OCI-LY3 (cell line): ENCODE data around the gene DNAJB8.

Experiments
- H2AFZ ChIP-seq: fragments of 200-600, 300-600 bp; shearing (Covaris generic); 2 replicates; pipeline ENCODE4 v1.6.0; 2014; ENCODE audit warnings: antibody characterized with exemption, low read depth, low read length
- H3K27ac ChIP-seq: fragments of 200-600, 300-600 bp; sonication (generic); 2 replicates; pipeline ENCODE4 v1.5.1; 2014; ENCODE audit warnings: mild to moderate bottlenecking, low read length, moderate library complexity, mixed read lengths
- H3K27me3 ChIP-seq: fragments of 200-600, 300-600 bp; sonication (generic); 2 replicates; pipeline ENCODE4 v1.6.1; 2014; ENCODE audit warnings: low read depth, low read length, mixed read lengths
- H3K36me3 ChIP-seq: fragments of 200-600, 300-600 bp; sonication (generic); replicated peaks from 2 replicates; pipeline ENCODE3; 2014; ENCODE audit warnings: low read depth, low read length, mixed read lengths
- H3K4me1 ChIP-seq: fragments of 300-600, 200-600 bp; sonication (generic); 2 replicates; pipeline ENCODE4 v1.6.1; 2014; ENCODE audit warnings: low read length, mixed read lengths
- H3K4me2 ChIP-seq: fragments of 200-600, 300-600 bp; sonication (generic); 2 replicates; pipeline ENCODE4 v1.6.1; 2014; ENCODE audit warnings: low read length, mixed read lengths
- H3K4me3 ChIP-seq: fragments of 300-600, 200-600 bp; sonication (generic); 2 replicates; pipeline ENCODE4 v1.5.1; 2014; ENCODE audit warnings: antibody characterized with exemption, mild to moderate bottlenecking, low read length, moderate library complexity
- H3K79me2 ChIP-seq: fragments of 300-600, 200-600 bp; shearing (Covaris generic); 2 replicates; pipeline ENCODE4 v1.6.1; 2014; ENCODE audit warnings: mild to moderate bottlenecking, low read length, mixed read lengths
- H3K9ac ChIP-seq: fragments of 300-600, 200-600 bp; shearing (Covaris generic); 2 replicates; pipeline ENCODE4 v1.6.0; 2014; ENCODE audit warnings: mild to moderate bottlenecking, low read length, moderate library complexity
- H3K9me3 ChIP-seq: fragments of 200-600, 300-600 bp; shearing (Covaris generic); 2 replicates; pipeline ENCODE4 v1.6.1; 2014; ENCODE audit warnings: low read length, mixed read lengths; ENCODE audit not compliant: insufficient read depth
- H4K20me1 ChIP-seq: fragments of 200-600, 300-600 bp; sonication (generic); 2 replicates; pipeline ENCODE4 v1.6.1; 2016; ENCODE audit warnings: low read length, mixed read lengths; ENCODE audit not compliant: insufficient read depth
- EZH2phosphoT487 ChIP-seq: fragments of 200-600 bp; shearing (Covaris generic); IDR thresholded peaks from 2 replicates; pipeline ENCODE4 v1.6.1; 2018; ENCODE audit warnings: antibody characterized with exemption, mixed run types, low read depth
- TF ChIP-seq, protein P1 (sequence below): fragments of 200-600, 300-600 bp; sonication (generic); IDR thresholded peaks from 2 replicates; pipeline ENCODE4 v1.5.1; 2014; ENCODE audit warnings: antibody characterized with exemption, low read length, low read depth

The DNAJB8 gene

GRCh38 chr3:128505771-128506170 is 39.1 kb upstream of the DNAJB8 start:
- Histone ChIP-seq H3K79me2 (no peaks in the 10 kb centered on the region), H3K4me1 (no peaks in the 10 kb centered on the region), H3K4me3 (no peak overlapping the region), H3K36me3 (no peaks in the 10 kb centered on the region), H3K27me3 (peaks cover 14% of the 10 kb centered on the region), H4K20me1 (no peaks in the 10 kb centered on the region), H3K9ac (no peak overlapping the region), H2AFZ (no peak overlapping the region), H3K4me2 (no peak overlapping the region), H3K27ac (no peak overlapping the region), H3K9me3 (no peaks in the 10 kb centered on the region)
- no peak for TF ChIP-seq EZH2phosphoT487
- TF ChIP-seq, protein P1, sequence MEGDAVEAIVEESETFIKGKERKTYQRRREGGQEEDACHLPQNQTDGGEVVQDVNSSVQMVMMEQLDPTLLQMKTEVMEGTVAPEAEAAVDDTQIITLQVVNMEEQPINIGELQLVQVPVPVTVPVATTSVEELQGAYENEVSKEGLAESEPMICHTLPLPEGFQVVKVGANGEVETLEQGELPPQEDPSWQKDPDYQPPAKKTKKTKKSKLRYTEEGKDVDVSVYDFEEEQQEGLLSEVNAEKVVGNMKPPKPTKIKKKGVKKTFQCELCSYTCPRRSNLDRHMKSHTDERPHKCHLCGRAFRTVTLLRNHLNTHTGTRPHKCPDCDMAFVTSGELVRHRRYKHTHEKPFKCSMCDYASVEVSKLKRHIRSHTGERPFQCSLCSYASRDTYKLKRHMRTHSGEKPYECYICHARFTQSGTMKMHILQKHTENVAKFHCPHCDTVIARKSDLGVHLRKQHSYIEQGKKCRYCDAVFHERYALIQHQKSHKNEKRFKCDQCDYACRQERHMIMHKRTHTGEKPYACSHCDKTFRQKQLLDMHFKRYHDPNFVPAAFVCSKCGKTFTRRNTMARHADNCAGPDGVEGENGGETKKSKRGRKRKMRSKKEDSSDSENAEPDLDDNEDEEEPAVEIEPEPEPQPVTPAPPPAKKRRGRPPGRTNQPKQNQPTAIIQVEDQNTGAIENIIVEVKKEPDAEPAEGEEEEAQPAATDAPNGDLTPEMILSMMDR, result no peak

DNA sequence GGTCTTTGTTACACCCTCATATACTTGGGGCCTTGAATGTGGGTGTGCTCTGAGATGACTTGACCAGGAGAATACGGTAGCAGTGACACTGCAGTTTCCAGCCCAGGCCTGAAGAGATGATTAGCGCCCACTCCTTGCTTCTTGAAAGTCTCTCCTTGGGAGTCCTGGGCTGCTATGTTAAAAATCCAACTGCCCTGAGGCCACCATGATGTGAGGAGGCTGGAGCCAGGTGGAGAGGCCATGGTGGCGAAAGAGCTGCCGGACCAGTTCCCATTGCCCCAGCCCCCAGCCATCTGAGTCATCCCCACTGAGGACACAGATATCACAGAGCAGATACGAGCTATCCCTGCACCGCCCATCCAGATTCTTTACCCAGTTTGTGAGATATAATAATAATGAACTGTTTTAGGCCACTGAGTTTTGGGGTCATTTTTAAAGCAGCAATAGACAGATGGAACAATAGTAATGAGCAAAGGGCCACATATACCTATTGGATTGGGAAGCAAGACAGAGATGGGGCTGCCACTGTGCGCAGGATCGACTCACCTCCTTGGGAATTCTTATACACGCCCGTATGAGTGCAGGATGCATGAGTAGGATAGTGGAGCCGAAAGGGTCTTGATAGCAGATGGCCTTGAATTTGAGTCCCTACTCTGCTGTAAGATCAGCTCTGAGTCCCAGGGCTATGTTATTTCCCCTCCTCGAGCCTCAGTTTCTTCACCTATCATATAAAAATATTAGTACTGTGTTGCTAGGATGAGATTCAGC is 38.5 kb upstream of the DNAJB8 start:
- no peaks in the 10 kb centered on the region for H3K9me3 ChIP-seq
- H3K9ac ChIP-seq, result no peak overlapping the region
- H3K27ac ChIP-seq, result no peak overlapping the region
- H3K4me1 ChIP-seq, result no peaks in the 10 kb centered on the region
- H3K4me3 ChIP-seq, result no peak overlapping the region
- no peaks in the 10 kb centered on the region for H3K79me2 ChIP-seq
- no peaks in the 10 kb centered on the region for H3K36me3 ChIP-seq
- no peaks in the 10 kb centered on the region for H4K20me1 ChIP-seq
- no peak overlapping the region for H3K4me2 ChIP-seq
- no peak overlapping the region for H2AFZ ChIP-seq
- TF ChIP-seq, protein P1, result no peak
- TF ChIP-seq EZH2phosphoT487, result no peak
- H3K27me3 ChIP-seq, result peaks cover 20% of the 10 kb centered on the region

DNA sequence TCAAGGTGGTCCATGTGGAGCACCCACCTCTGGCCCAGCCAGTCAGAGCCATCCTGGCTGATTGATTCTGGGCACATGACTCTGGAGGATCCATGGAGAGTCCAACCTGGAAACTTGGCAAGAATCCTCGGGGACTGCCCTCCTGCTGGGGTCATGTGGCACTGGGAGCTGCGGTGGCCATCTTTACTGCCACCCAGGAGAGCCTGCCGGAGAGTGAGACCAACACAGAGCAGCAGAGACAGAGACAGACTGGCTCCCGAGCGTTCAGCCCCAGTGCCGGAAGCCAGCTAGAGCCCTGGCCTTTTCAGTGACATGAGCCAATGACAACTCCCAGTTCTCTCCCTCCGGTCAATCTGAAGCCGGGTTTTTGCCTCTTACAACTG is 37.8 kb upstream of the DNAJB8 start:
- Histone ChIP-seq H3K9ac (no peak overlapping the region), H3K27me3 (peaks cover 25% of the 10 kb centered on the region), H3K4me2 (no peak overlapping the region), H3K27ac (no peak overlapping the region), H3K36me3 (no peaks in the 10 kb centered on the region), H3K79me2 (no peaks in the 10 kb centered on the region), H2AFZ (no peak overlapping the region), H3K9me3 (no peaks in the 10 kb centered on the region), H3K4me1 (no peaks in the 10 kb centered on the region), H3K4me3 (no peak overlapping the region), H4K20me1 (no peaks in the 10 kb centered on the region)
- TF ChIP-seq, protein P1, result no peak
- TF ChIP-seq EZH2phosphoT487, result no peak

- no peak overlapping the region for H3K4me2 ChIP-seq
- no peaks in the 10 kb centered on the region for H3K36me3 ChIP-seq
- no peaks in the 10 kb centered on the region for H3K9me3 ChIP-seq
- H3K27ac ChIP-seq, result no peak overlapping the region
- H4K20me1 ChIP-seq, result no peaks in the 10 kb centered on the region
- H2AFZ ChIP-seq, result no peak overlapping the region
- H3K79me2 ChIP-seq, result no peaks in the 10 kb centered on the region
- peaks cover 31% of the 10 kb centered on the region for H3K27me3 ChIP-seq
- H3K9ac ChIP-seq, result no peak overlapping the region
- H3K4me3 ChIP-seq, result no peak overlapping the region
- TF ChIP-seq, protein P1, result no peak
- H3K4me1 ChIP-seq, result no peaks in the 10 kb centered on the region
These were observed 37.3 kb upstream of the DNAJB8 start for GRCh38 chr3:128503751-128504532.
